ENCODE data around the gene SECISBP2L. TPM values are rescaled to one million over a fixed set of nuclear protein-coding genes. Genes with fewer than 3 reads are reported as not detected.
A peak's percentile ranks its signal among the peaks of the same experiment; 100 is the strongest.
"Not testable (repeated sequence)": the region's sequence is repeated elsewhere in the genome, so short reads cannot be mapped to it uniquely, and the experiment has no call there.

Gene SECISBP2L
- total and polyA plus RNA-seq, 5 donors, result 9.1 to 36.9 (median 34.3) TPM

DNA sequence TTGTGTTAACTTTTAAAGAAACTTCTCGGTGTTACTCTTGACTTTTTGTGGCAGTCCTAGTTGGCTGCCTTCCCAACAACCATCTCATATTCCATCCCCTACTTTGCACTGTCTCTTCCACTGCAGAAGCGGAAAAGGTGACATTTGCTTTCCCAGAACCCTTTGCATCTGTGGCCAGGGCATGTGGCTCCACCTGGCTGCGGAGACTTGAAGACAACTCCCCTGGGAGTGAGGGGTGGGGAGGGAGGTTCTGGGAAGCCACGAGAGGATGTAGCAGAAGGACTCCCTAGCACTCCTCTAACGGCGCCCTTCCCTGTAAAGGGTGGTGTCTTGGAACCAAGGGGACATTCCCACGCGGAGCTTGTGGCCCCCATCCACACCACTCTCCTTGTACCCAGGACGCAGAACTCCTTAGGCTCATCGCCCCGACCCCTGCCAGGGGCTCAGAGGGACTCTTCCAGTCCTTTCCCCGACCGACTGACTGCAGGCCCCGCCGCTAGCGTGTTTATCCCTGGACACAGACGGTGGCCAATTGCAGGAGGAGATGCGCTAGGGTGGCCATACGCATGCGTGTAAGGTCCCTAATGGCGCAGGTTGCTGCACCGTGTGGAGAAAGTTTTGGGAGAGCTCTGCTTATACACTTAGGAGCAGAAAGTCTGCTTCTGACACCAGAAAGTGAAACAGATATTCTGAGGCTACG is 33.2 kb upstream of the SECISBP2L start:
- intact Hi-C loops (cut with DNase I), result no loop called here
- no peaks in the 10 kb centered on the region for H3K9me3 ChIP-seq (ENCODE audit: control insufficient read depth, low read length)
- peaks cover 2% of the 10 kb centered on the region for H3K4me1 ChIP-seq (ENCODE audit: control insufficient read depth, insufficient read depth, low read length)
- H3K27me3 ChIP-seq (ENCODE audit: control insufficient read depth, insufficient read depth), result no peaks in the 10 kb centered on the region
- 90% methylated on average over 23 of the region's 23 CpGs for WGBS
- DNase-seq (no peak), ATAC-seq (no peak)
- no peak overlapping the region for H3K27ac ChIP-seq (ENCODE audit: low read length)
- no peak overlapping the region for H3K4me3 ChIP-seq (ENCODE audit: low read length)

- intact Hi-C loops (cut with DNase I), result no loop called here
- ATAC-seq, result no peak
- no peak overlapping the region for H3K27ac ChIP-seq (ENCODE audit: low read length)
Observed at GRCh38 chr15:49075881-49076280, 29.6 kb upstream of the SECISBP2L start.

DNA sequence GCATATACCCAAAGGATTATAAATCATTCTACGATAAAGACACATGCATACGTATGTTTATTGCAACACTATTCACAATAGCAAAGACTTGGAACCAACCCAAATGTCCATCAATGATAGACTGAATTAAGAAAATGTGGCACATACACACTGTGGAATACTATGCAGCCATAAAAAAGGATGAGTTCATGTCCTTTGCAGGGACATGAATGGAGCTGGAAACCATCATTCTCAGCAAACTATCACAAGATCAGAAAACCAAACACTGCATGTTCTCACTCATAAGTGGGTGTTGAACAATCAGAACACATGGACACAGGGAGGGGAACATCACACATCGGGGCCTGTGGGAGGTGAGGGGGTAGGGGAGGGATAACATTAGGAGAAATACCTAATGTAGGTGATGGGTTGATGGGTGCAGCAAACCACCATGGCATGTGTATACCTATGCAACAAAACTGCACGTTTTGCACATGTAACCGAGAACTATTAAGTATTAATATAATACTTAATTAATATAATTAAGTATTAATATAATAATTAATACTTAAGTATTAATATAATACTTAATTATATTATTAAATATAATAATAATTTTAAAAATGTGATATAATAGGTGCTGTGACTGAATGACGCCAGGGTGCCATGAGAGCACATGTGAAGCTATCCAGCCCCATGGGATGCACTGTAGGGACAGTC is 28.5 kb upstream of the SECISBP2L start:
- H3K4me3 ChIP-seq (ENCODE audit: low read length); ATAC-seq; DNase-seq; H3K4me1 ChIP-seq (ENCODE audit: control insufficient read depth, insufficient read depth, low read length); H3K9me3 ChIP-seq (ENCODE audit: control insufficient read depth, low read length); intact Hi-C loops (cut with DNase I); H3K27ac ChIP-seq (ENCODE audit: low read length); H3K27me3 ChIP-seq (ENCODE audit: control insufficient read depth, insufficient read depth): not testable (repeated sequence)
- WGBS, result 91% methylated on average over 6 of the region's 6 CpGs

More at GRCh38 chr15:49075881-49076280, 29.6 kb upstream of the SECISBP2L start:
- no peaks in the 10 kb centered on the region for H3K9me3 ChIP-seq (ENCODE audit: control insufficient read depth, low read length)
- H3K27me3 ChIP-seq (ENCODE audit: control insufficient read depth, insufficient read depth), result no peaks in the 10 kb centered on the region
- H3K4me1 ChIP-seq (ENCODE audit: control insufficient read depth, insufficient read depth, low read length), result peaks cover 2% of the 10 kb centered on the region
- H3K4me3 ChIP-seq (ENCODE audit: low read length), result no peak overlapping the region
- no peak for DNase-seq

- intact Hi-C loops (cut with DNase I), result no loop called here
- Histone ChIP-seq H3K27ac (ENCODE audit: low read length) (no peak overlapping the region), H3K4me1 (ENCODE audit: control insufficient read depth, insufficient read depth, low read length) (no peaks in the 10 kb centered on the region), H3K27me3 (ENCODE audit: control insufficient read depth, insufficient read depth) (no peaks in the 10 kb centered on the region), H3K9me3 (ENCODE audit: control insufficient read depth, low read length) (no peaks in the 10 kb centered on the region), H3K4me3 (ENCODE audit: low read length) (no peak overlapping the region)
- no peak for ATAC-seq
- 72% methylated on average over 2 of the region's 2 CpGs for WGBS
- no peak for DNase-seq
Observed at GRCh38 chr15:49066372-49066771, 20.1 kb upstream of the SECISBP2L start.

GRCh38 chr15:49064884-49065283 is 18.6 kb upstream of the SECISBP2L start:
- no peak overlapping the region for H3K4me3 ChIP-seq (ENCODE audit: low read length)
- no peak overlapping the region for H3K27ac ChIP-seq (ENCODE audit: low read length)
- no peaks in the 10 kb centered on the region for H3K27me3 ChIP-seq (ENCODE audit: control insufficient read depth, insufficient read depth)
- 56% methylated on average over 3 of the region's 3 CpGs for WGBS
- H3K9me3 ChIP-seq (ENCODE audit: control insufficient read depth, low read length), result no peaks in the 10 kb centered on the region
- intact Hi-C loops (cut with DNase I), result no loop called here
- H3K4me1 ChIP-seq (ENCODE audit: control insufficient read depth, insufficient read depth, low read length), result no peaks in the 10 kb centered on the region
- ATAC-seq (no peak), DNase-seq (no peak)

DNA sequence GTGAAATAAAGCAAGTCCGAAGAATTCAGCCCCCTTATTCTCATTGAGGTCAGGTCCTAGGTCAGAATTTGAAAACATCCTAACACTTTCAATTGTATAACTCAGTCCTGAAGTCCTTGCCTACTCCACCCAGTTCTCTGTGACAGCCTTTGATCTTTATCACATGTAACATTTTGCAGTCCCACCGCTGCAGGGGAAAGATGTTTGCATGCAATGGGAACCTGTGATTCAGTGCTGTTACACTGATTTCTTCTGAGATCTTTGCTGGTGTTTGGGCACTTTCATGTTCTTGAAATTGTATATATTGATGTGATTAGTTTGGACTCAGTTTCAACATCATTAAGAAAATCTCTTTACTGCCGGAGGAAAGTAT is 18.0 kb upstream of the SECISBP2L start:
- Histone ChIP-seq H3K9me3 (ENCODE audit: control insufficient read depth, low read length) (no peaks in the 10 kb centered on the region), H3K27me3 (ENCODE audit: control insufficient read depth, insufficient read depth) (no peaks in the 10 kb centered on the region), H3K27ac (ENCODE audit: low read length) (no peak overlapping the region), H3K4me1 (ENCODE audit: control insufficient read depth, insufficient read depth, low read length) (no peaks in the 10 kb centered on the region), H3K4me3 (ENCODE audit: low read length) (no peak overlapping the region)
- ATAC-seq (no peak), DNase-seq (no peak)
- intact Hi-C loops (cut with DNase I), result no loop called here
- 70% methylated on average over 3 of the region's 3 CpGs for WGBS

DNA sequence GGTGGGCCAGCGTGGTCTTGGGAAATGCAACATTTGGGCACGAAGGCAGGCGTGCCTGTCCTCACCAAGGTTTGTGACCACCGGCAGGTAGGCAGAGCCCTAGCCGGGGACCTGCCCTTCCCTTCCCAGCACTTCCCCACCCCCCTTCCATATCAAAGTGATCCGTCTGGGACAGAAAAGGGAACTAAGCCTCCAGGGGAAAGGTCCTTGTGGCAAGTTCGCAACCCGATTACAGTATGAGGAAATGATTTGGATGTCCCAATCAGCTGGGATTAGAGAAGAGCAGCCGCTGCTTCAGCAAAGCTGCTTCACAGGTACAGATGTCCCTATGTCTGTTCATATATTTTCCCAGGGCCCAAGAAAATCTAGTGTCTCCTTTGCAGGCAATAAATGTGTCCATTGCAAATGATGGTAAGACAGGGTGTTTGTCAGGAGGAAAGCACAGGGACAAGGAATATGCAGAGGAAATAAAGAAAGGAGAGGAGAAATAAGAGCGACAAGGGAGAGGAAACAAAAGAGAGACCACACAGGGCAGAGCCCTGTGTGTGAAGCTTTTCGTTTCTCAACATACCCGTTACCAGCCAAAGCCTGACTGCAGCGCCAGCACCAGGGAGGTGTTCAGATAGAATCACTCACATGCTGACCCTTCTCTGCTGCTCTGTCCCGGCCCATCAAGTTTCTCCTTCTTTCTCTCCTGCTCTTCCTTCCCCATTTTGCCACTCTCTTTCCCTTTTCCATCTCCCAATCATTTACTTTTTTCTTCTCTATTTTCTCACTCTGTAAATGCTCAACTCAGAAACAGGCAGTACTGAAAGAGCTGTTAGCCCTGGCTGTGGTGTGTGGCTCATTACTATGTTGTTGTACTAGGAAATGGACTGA is 17.4 kb upstream of the SECISBP2L start:
- Histone ChIP-seq H3K9me3 (ENCODE audit: control insufficient read depth, low read length) (no peaks in the 10 kb centered on the region), H3K4me1 (ENCODE audit: control insufficient read depth, insufficient read depth, low read length) (no peaks in the 10 kb centered on the region), H3K27ac (ENCODE audit: low read length) (no peak overlapping the region), H3K4me3 (ENCODE audit: low read length) (no peak overlapping the region), H3K27me3 (ENCODE audit: control insufficient read depth, insufficient read depth) (no peaks in the 10 kb centered on the region)
- peak in 1 of 3 donors; percentile 42 for DNase-seq
- intact Hi-C loops (cut with DNase I), result no loop called here
- WGBS, result 62% methylated on average over 14 of the region's 14 CpGs
- ATAC-seq, result no peak

DNA sequence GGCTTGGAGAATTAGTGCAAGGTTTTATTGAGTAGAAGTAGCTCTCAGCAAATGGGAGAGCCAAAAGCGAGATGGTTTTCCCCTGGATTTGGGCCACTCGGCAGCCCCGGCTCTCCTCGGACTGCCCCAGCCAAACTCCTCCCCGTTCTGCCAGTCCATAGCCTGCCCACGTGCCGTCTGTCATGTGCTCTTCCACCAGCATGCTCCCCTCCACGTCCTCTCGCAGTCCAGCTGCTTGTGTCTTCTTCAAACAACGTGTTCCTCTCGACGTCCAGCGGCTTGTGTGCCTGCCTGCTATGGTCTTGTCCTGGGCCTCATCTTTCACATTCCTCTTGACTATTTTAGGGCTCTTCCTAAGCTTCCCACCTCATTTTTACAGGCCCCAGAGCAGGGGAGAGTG is 16.7 kb upstream of the SECISBP2L start:
- H3K27me3 ChIP-seq (ENCODE audit: control insufficient read depth, insufficient read depth), result no peaks in the 10 kb centered on the region
- DNase-seq (no peak), ATAC-seq (no peak)
- no peaks in the 10 kb centered on the region for H3K4me1 ChIP-seq (ENCODE audit: control insufficient read depth, insufficient read depth, low read length)
- no peak overlapping the region for H3K4me3 ChIP-seq (ENCODE audit: low read length)
- intact Hi-C loops (cut with DNase I), result no loop called here
- no peaks in the 10 kb centered on the region for H3K9me3 ChIP-seq (ENCODE audit: control insufficient read depth, low read length)
- WGBS, result 73% methylated on average over 13 of the region's 13 CpGs
- H3K27ac ChIP-seq (ENCODE audit: low read length), result no peak overlapping the region

- DNase-seq (no peak), ATAC-seq (no peak)
- H3K27me3 ChIP-seq (ENCODE audit: control insufficient read depth, insufficient read depth), result no peaks in the 10 kb centered on the region
- 74% methylated on average over 4 of the region's 4 CpGs for WGBS
- no peaks in the 10 kb centered on the region for H3K4me1 ChIP-seq (ENCODE audit: control insufficient read depth, insufficient read depth, low read length)
- H3K4me3 ChIP-seq (ENCODE audit: low read length), result no peak overlapping the region
- H3K27ac ChIP-seq (ENCODE audit: low read length), result no peak overlapping the region
- H3K9me3 ChIP-seq (ENCODE audit: control insufficient read depth, low read length), result no peaks in the 10 kb centered on the region
- intact Hi-C loops (cut with DNase I), result no loop called here
Observed at GRCh38 chr15:49060710-49061495, 14.7 kb upstream of the SECISBP2L start.

DNA sequence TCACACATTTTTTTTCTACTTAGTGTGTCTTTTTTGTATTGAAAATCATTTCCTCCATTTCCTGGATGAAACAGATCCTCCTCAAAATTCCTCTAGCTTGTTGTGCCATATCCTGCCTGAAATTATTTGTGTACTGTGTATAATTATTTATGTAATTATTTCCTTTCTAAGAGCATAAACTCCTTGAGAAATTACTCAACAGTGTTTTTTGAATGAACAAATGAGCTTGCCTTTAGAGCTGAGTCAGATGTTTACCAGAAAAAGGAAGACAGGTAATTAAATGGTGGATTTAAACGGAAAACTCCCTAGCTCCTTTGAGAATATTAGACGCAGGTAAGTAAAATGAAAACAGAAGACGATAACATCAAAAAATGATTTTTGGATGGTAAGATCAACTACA is 13.2 kb upstream of the SECISBP2L start:
- Histone ChIP-seq H3K9me3 (ENCODE audit: control insufficient read depth, low read length) (no peaks in the 10 kb centered on the region), H3K4me3 (ENCODE audit: low read length) (no peak overlapping the region), H3K4me1 (ENCODE audit: control insufficient read depth, insufficient read depth, low read length) (no peaks in the 10 kb centered on the region), H3K27ac (ENCODE audit: low read length) (no peak overlapping the region), H3K27me3 (ENCODE audit: control insufficient read depth, insufficient read depth) (no peaks in the 10 kb centered on the region)
- no peak for DNase-seq
- WGBS, result 73% methylated on average over 3 of the region's 3 CpGs
- intact Hi-C loops (cut with DNase I), result no loop called here
- ATAC-seq, result no peak
